Effector memory CD4-positive, alpha-beta T cell (primary cell): Measurements from ENCODE around the gene PBX3.

ENCODE experiments used
- DNase-seq, 3 donors: peaks; one replicate each; pipeline ENCODE4 v3.0.0-alpha.2; 2020
- H3K27ac ChIP-seq: 2 replicates; pipeline ENCODE4 v1.7.0; 2013; ENCODE audit warnings: mild to moderate bottlenecking, low read length, moderate library complexity; ENCODE audit not compliant: insufficient read depth, poor library complexity, severe bottlenecking
- H3K27me3 ChIP-seq: replicated peaks from 2 replicates; pipeline ENCODE4 v1.7.0; 2013; ENCODE audit warnings: mild to moderate bottlenecking, low read length; ENCODE audit not compliant: insufficient read depth, control insufficient read depth, poor library complexity, severe bottlenecking
- H3K36me3 ChIP-seq: 2 replicates; pipeline ENCODE4 v1.7.0; 2013; ENCODE audit warnings: mild to moderate bottlenecking, low read length, moderate library complexity; ENCODE audit not compliant: control insufficient read depth, insufficient read depth
- H3K4me1 ChIP-seq: 2 replicates; pipeline ENCODE4 v1.7.0; 2013; ENCODE audit warnings: low read length, mild to moderate bottlenecking; ENCODE audit not compliant: control insufficient read depth, insufficient read depth, poor library complexity, severe bottlenecking
- H3K4me3 ChIP-seq: 2 replicates; pipeline ENCODE4 v1.7.0; 2013; ENCODE audit warnings: low read length, low read depth, mild to moderate bottlenecking; ENCODE audit not compliant: insufficient read depth, poor library complexity, severe bottlenecking
- H3K9me3 ChIP-seq: 2 replicates; pipeline ENCODE4 v1.7.0; 2013; ENCODE audit warnings: mild to moderate bottlenecking, low read length, moderate library complexity; ENCODE audit not compliant: control insufficient read depth

Gene PBX3

GRCh38 chr9:125730168-125730567 is 17.0 kb upstream of the PBX3 start:
- Histone ChIP-seq H3K4me1 (no peaks in the 10 kb centered on the region), H3K9me3 (no peaks in the 10 kb centered on the region), H3K27ac (no peak overlapping the region), H3K27me3 (no peaks in the 10 kb centered on the region), H3K4me3 (no peak overlapping the region), H3K36me3 (no peaks in the 10 kb centered on the region)
- no peak for DNase-seq

GRCh38 chr9:125732562-125732961 is 14.6 kb upstream of the PBX3 start:
- H3K9me3 ChIP-seq: no peaks in the 10 kb centered on the region
- no peak overlapping the region for H3K4me3 ChIP-seq
- H3K27ac ChIP-seq: no peak overlapping the region
- no peaks in the 10 kb centered on the region for H3K4me1 ChIP-seq
- no peak for DNase-seq
- no peaks in the 10 kb centered on the region for H3K27me3 ChIP-seq
- H3K36me3 ChIP-seq: no peaks in the 10 kb centered on the region

- H3K4me3 ChIP-seq: no peak overlapping the region
- no peak overlapping the region for H3K27ac ChIP-seq
- no peaks in the 10 kb centered on the region for H3K9me3 ChIP-seq
- H3K4me1 ChIP-seq: no peaks in the 10 kb centered on the region
- no peaks in the 10 kb centered on the region for H3K27me3 ChIP-seq
- no peak for DNase-seq
- H3K36me3 ChIP-seq: no peaks in the 10 kb centered on the region
These were observed 7.7 kb upstream of the PBX3 start for GRCh38 chr9:125739436-125739835.

GRCh38 chr9:125742657-125743056 is 4.5 kb upstream of the PBX3 start:
- H3K36me3 ChIP-seq: no peaks in the 10 kb centered on the region
- H3K4me1 ChIP-seq: peaks cover 4% of the 10 kb centered on the region
- no peak for DNase-seq
- no peak overlapping the region for H3K27ac ChIP-seq
- H3K4me3 ChIP-seq: no peak overlapping the region
- H3K27me3 ChIP-seq: no peaks in the 10 kb centered on the region
- H3K9me3 ChIP-seq: no peaks in the 10 kb centered on the region

- Histone ChIP-seq H3K27me3 (no peaks in the 10 kb centered on the region), H3K36me3 (no peaks in the 10 kb centered on the region), H3K27ac (no peak overlapping the region), H3K9me3 (no peaks in the 10 kb centered on the region), H3K4me3 (no peak overlapping the region), H3K4me1 (peaks cover 4% of the 10 kb centered on the region)
- no peak for DNase-seq
These were observed 3.3 kb upstream of the PBX3 start for GRCh38 chr9:125743682-125744428.

- no peak overlapping the region for H3K4me3 ChIP-seq
- peaks cover 4% of the 10 kb centered on the region for H3K4me1 ChIP-seq
- H3K27ac ChIP-seq: no peak overlapping the region
- no peaks in the 10 kb centered on the region for H3K9me3 ChIP-seq
- H3K36me3 ChIP-seq: no peaks in the 10 kb centered on the region
- DNase-seq: no peak
- no peaks in the 10 kb centered on the region for H3K27me3 ChIP-seq
These were observed 2.6 kb upstream of the PBX3 start for GRCh38 chr9:125744616-125745015.

- H3K9me3 ChIP-seq: no peaks in the 10 kb centered on the region
- no peaks in the 10 kb centered on the region for H3K27me3 ChIP-seq
- no peak for DNase-seq
- peaks cover 4% of the 10 kb centered on the region for H3K4me1 ChIP-seq
- no peak overlapping the region for H3K4me3 ChIP-seq
- no peaks in the 10 kb centered on the region for H3K36me3 ChIP-seq
- no peak overlapping the region for H3K27ac ChIP-seq
These were observed 2.2 kb upstream of the PBX3 start for GRCh38 chr9:125745018-125745417.

GRCh38 chr9:125745682-125746016 is 1.5 kb upstream of the PBX3 start:
- H3K36me3 ChIP-seq: no peaks in the 10 kb centered on the region
- H3K4me1 ChIP-seq: peaks cover 4% of the 10 kb centered on the region
- H3K27me3 ChIP-seq: no peaks in the 10 kb centered on the region
- no peaks in the 10 kb centered on the region for H3K9me3 ChIP-seq
- no peak overlapping the region for H3K27ac ChIP-seq
- DNase-seq: no peak
- H3K4me3 ChIP-seq: peak overlapping the region; percentile 78

GRCh38 chr9:125746017-125746773 is 978 bp upstream of the PBX3 start:
- Histone ChIP-seq H3K4me3 (peak overlapping the region; percentile 78), H3K27ac (peak overlapping the region; percentile 61), H3K9me3 (no peaks in the 10 kb centered on the region), H3K36me3 (no peaks in the 10 kb centered on the region), H3K4me1 (peaks cover 4% of the 10 kb centered on the region), H3K27me3 (no peaks in the 10 kb centered on the region)
- DNase-seq: peak; percentile 82 to 89 (median 85)

- H3K27me3 ChIP-seq: no peaks in the 10 kb centered on the region
- H3K4me3 ChIP-seq: peak overlapping the region; percentile 78
- no peaks in the 10 kb centered on the region for H3K9me3 ChIP-seq
- peaks cover 4% of the 10 kb centered on the region for H3K4me1 ChIP-seq
- H3K27ac ChIP-seq: no peak overlapping the region
- H3K36me3 ChIP-seq: no peaks in the 10 kb centered on the region
- no peak for DNase-seq
These were observed 460 bp upstream of the PBX3 start for GRCh38 chr9:125746774-125747052.
